Measurements from ENCODE around the gene CDH22. TPM values are rescaled to one million over a fixed set of nuclear protein-coding genes. Genes with fewer than 3 reads are reported as not detected.

The CDH22 gene
- total and polyA plus RNA-seq, 10 donors: not detected

GRCh38 chr20:46230801-46231282 is 77.5 kb downstream of the CDH22 start:
- no peak overlapping the region for H3K4me3 ChIP-seq
- no peaks in the 10 kb centered on the region for H3K9me3 ChIP-seq
- intact Hi-C loops (cut with DNase I; ENCODE audit: low total_unique reads): no loop called here
- DNase-seq: no peak
- TF ChIP-seq POLR2AphosphoS5 (IDR thresholded peaks at IDR 0.05) (no peak), POLR2A (IDR thresholded peaks at IDR 0.05) (no peak)
- TF ChIP-seq, protein P1, sequence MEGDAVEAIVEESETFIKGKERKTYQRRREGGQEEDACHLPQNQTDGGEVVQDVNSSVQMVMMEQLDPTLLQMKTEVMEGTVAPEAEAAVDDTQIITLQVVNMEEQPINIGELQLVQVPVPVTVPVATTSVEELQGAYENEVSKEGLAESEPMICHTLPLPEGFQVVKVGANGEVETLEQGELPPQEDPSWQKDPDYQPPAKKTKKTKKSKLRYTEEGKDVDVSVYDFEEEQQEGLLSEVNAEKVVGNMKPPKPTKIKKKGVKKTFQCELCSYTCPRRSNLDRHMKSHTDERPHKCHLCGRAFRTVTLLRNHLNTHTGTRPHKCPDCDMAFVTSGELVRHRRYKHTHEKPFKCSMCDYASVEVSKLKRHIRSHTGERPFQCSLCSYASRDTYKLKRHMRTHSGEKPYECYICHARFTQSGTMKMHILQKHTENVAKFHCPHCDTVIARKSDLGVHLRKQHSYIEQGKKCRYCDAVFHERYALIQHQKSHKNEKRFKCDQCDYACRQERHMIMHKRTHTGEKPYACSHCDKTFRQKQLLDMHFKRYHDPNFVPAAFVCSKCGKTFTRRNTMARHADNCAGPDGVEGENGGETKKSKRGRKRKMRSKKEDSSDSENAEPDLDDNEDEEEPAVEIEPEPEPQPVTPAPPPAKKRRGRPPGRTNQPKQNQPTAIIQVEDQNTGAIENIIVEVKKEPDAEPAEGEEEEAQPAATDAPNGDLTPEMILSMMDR (IDR thresholded peaks at IDR 0.05 in 8 of 11, conservative IDR thresholded peaks at IDR 0.05 in 3 of 11): no peak
- no peaks in the 10 kb centered on the region for H3K36me3 ChIP-seq
- H3K4me1 ChIP-seq: peaks cover 0 to 6% (median 0%) of the 10 kb centered on the region in 6 donors
- 3 to 6% (median 4%) methylated on average over 4 of the region's 4 CpGs for WGBS, 5 donors
- no peak overlapping the region for H3K27ac ChIP-seq
- peaks cover 0 to 59% (median 14%) of the 10 kb centered on the region in 7 donors for H3K27me3 ChIP-seq (replicated peaks in 1 of 7)

DNA sequence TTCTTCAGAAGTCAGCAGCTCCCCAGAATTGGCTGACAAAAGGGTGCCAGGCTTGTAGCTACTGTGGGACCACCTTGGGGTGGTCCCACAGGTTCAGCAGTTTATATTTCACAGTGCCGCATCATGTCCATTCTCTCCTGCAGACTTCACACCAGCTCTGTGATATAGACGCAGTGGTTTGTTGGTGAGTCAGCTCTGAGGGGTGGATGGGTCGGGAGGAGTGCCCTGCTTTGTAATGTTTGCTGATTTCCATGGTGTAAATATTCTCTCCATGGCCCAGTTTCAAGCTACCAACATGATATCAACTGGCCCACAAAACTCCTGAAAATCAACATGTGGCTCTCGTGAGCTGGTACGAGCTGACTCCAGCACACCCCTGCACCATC is 78.2 kb downstream of the CDH22 start:
- Histone ChIP-seq H3K9me3 (no peaks in the 10 kb centered on the region), H3K4me1 (peaks cover 0 to 6% (median 0%) of the 10 kb centered on the region in 6 donors), H3K27ac (no peak overlapping the region), H3K36me3 (no peaks in the 10 kb centered on the region), H3K4me3 (no peak overlapping the region), H3K27me3 (replicated peaks in 1 of 7) (peaks cover 0 to 67% (median 21%) of the 10 kb centered on the region in 7 donors)
- no peak for DNase-seq
- intact Hi-C loops (cut with DNase I; ENCODE audit: low total_unique reads): no loop called here
- 68 to 81% (median 78%) methylated on average over 5 of the region's 5 CpGs for WGBS, 5 donors
- TF ChIP-seq POLR2AphosphoS5 (IDR thresholded peaks at IDR 0.05) (no peak), POLR2A (IDR thresholded peaks at IDR 0.05) (no peak)
- TF ChIP-seq, protein P1 (IDR thresholded peaks at IDR 0.05 in 8 of 11, conservative IDR thresholded peaks at IDR 0.05 in 3 of 11): no peak

GRCh38 chr20:46229478-46230105 is 78.7 kb downstream of the CDH22 start:
- DNase-seq: no peak
- Histone ChIP-seq H3K9me3 (no peaks in the 10 kb centered on the region), H3K4me1 (peaks cover 0 to 6% (median 0%) of the 10 kb centered on the region in 6 donors), H3K36me3 (no peaks in the 10 kb centered on the region), H3K4me3 (no peak overlapping the region), H3K27me3 (replicated peaks in 1 of 7) (peaks cover 0 to 72% (median 22%) of the 10 kb centered on the region in 7 donors), H3K27ac (no peak overlapping the region)
- intact Hi-C loops (cut with DNase I; ENCODE audit: low total_unique reads): no loop called here
- TF ChIP-seq POLR2A (IDR thresholded peaks at IDR 0.05): no peak
- TF ChIP-seq, protein P1 (IDR thresholded peaks at IDR 0.05 in 8 of 11, conservative IDR thresholded peaks at IDR 0.05 in 3 of 11): no peak
- TF ChIP-seq POLR2AphosphoS5 (IDR thresholded peaks at IDR 0.05): no peak
- WGBS, 5 donors: 47 to 50% (median 49%) methylated on average over 5 of the region's 5 CpGs

GRCh38 chr20:46228670-46229069 is 79.6 kb downstream of the CDH22 start:
- 56 to 71% (median 61%) methylated on average over 8 of the region's 8 CpGs for WGBS, 5 donors
- peaks cover 0 to 79% (median 22%) of the 10 kb centered on the region in 7 donors for H3K27me3 ChIP-seq (replicated peaks in 1 of 7)
- H3K4me1 ChIP-seq: peaks cover 0 to 6% (median 0%) of the 10 kb centered on the region in 6 donors
- intact Hi-C loops (cut with DNase I; ENCODE audit: low total_unique reads): no loop called here
- H3K36me3 ChIP-seq: no peaks in the 10 kb centered on the region
- DNase-seq: no peak
- H3K4me3 ChIP-seq: no peak overlapping the region
- TF ChIP-seq, protein P1 (IDR thresholded peaks at IDR 0.05 in 8 of 11, conservative IDR thresholded peaks at IDR 0.05 in 3 of 11): no peak
- TF ChIP-seq POLR2A (IDR thresholded peaks at IDR 0.05): no peak
- no peak for TF ChIP-seq POLR2AphosphoS5 (IDR thresholded peaks at IDR 0.05)
- H3K27ac ChIP-seq: no peak overlapping the region
- H3K9me3 ChIP-seq: no peaks in the 10 kb centered on the region

Data from spleen (tissue), 11 donors.